Endothelial cell of umbilical vein (primary cell): Measurements from ENCODE around the gene COTL1. TPM values are rescaled to one million over a fixed set of nuclear protein-coding genes. Genes with fewer than 3 reads are reported as not detected.

ENCODE experiments used
- BruUV-seq: library from RNA; stranded (reverse); fragments of 400-500 nt; replicated peaks from 2 replicates; lab custom pipeline; 2021; lab: Mats Ljungman, UMichigan
- CTCF ChIA-PET: fragments of 300-600, 350-600 bp; sonication (Branson Sonifier 250); formaldehyde crosslinking; loops from one replicate; lab custom pipeline; 2021; ENCODE audit warnings: antibody characterized with exemption, inconsistent platforms; lab: Charles Lee
- POLR2A ChIA-PET: fragments of 300-600, 350-600 bp; sonication (Branson Sonifier 250); formaldehyde crosslinking; loops from one replicate; lab custom pipeline; 2021; ENCODE audit warnings: antibody characterized with exemption, inconsistent platforms; lab: Charles Lee
- DNase-seq: peaks from one replicate; pipeline ENCODE4 v3.0.0-alpha.2; 2011; ENCODE audit warnings: low read depth, low spot score
- FAIRE-seq: peaks from 2 replicates; lab custom pipeline; 2011; peaks lifted over from hg19 to GRCh38; lab: Jason Lieb, UNC
- H2AFZ ChIP-seq: 2 replicates; pipeline ENCODE4 v1.6.0; 2012; ENCODE audit warnings: low read depth, low read length, control low read depth, inconsistent platforms
- H3K27ac ChIP-seq: 2 replicates; pipeline ENCODE4 v1.5.1; 2011; ENCODE audit warnings: low read depth, mild to moderate bottlenecking, control low read depth, low read length, moderate library complexity; ENCODE audit not compliant: insufficient read depth
- H3K27me3 ChIP-seq, 2 experiments: 2 replicates each; pipeline versions ENCODE4 v1.6.0 to v1.6.1; 2011; ENCODE audit warnings: low read length in 2 of 2, mixed read lengths in 1 of 2; ENCODE audit not compliant: control insufficient read depth in 2 of 2, insufficient read depth in 2 of 2
- H3K36me3 ChIP-seq, 2 experiments: 2 replicates in 1 of 2; 3 replicates in 1 of 2; pipeline ENCODE4 v1.5.1; 2011; ENCODE audit warnings: low read length in 2 of 2, mild to moderate bottlenecking in 1 of 2, moderate library complexity in 1 of 2; ENCODE audit not compliant: control insufficient read depth in 2 of 2, insufficient read depth in 2 of 2; ENCODE audit errors: extremely low read depth in 1 of 2
- H3K4me1 ChIP-seq: 3 replicates; pipeline ENCODE4 v1.5.1; 2011; ENCODE audit warnings: mild to moderate bottlenecking, low read length; ENCODE audit not compliant: control insufficient read depth, insufficient read depth; ENCODE audit errors: extremely low read depth
- H3K4me2 ChIP-seq: 2 replicates; pipeline ENCODE4 v1.6.1; 2011; ENCODE audit warnings: low read length, control low read depth, mixed read lengths; ENCODE audit not compliant: insufficient read depth
- H3K4me3 ChIP-seq, 3 experiments: fragments of 200-600 bp in 1 of 3; sonication (generic), shearing (Covaris generic) in 1 of 3; replicated peaks in 1 of 3; 2 replicates each; pipeline ENCODE4 v1.5.1; 2011 to 2016; ENCODE audit warnings: control low read depth in 3 of 3, low read length in 3 of 3, mild to moderate bottlenecking in 2 of 3, inconsistent platforms in 1 of 3, low read depth in 1 of 3, moderate library complexity in 1 of 3; ENCODE audit not compliant: insufficient read depth in 1 of 3
- H3K79me2 ChIP-seq: 2 replicates; pipeline ENCODE4 v1.6.0; 2012; ENCODE audit warnings: low read length, inconsistent platforms; ENCODE audit not compliant: control insufficient read depth, insufficient read depth
- H3K9ac ChIP-seq: replicated peaks from 2 replicates; pipeline ENCODE3; 2011; ENCODE audit warnings: low read length, control low read depth; ENCODE audit not compliant: insufficient read depth; ENCODE audit errors: extremely low read depth
- H3K9me1 ChIP-seq: replicated peaks from 3 replicates; pipeline ENCODE4 v1.6.0; 2011; ENCODE audit warnings: mild to moderate bottlenecking, low read length; ENCODE audit not compliant: control insufficient read depth, insufficient read depth; ENCODE audit errors: extremely low read depth
- H3K9me3 ChIP-seq: replicated peaks from 2 replicates; pipeline ENCODE4 v1.5.1; 2012; ENCODE audit warnings: low read length, inconsistent platforms; ENCODE audit not compliant: control insufficient read depth, insufficient read depth
- H4K20me1 ChIP-seq: replicated peaks from 2 replicates; pipeline ENCODE3; 2011; ENCODE audit warnings: mild to moderate bottlenecking, low read length; ENCODE audit not compliant: control insufficient read depth, insufficient read depth; ENCODE audit errors: extremely low read depth
- EZH2 ChIP-seq: IDR thresholded peaks from 2 replicates; pipeline ENCODE4 v1.6.1; 2012; ENCODE audit warnings: borderline replicate concordance, low read depth, mild to moderate bottlenecking, moderate library complexity, low read length, inconsistent platforms; ENCODE audit not compliant: severe bottlenecking
- FOS ChIP-seq: IDR thresholded peaks from 2 replicates; pipeline ENCODE4 v1.6.1; 2011; ENCODE audit warnings: mild to moderate bottlenecking, low read length, moderate library complexity, borderline replicate concordance; ENCODE audit not compliant: insufficient read depth
- GATA2 ChIP-seq: IDR thresholded peaks from 2 replicates; pipeline ENCODE4 v1.7.0; 2011; ENCODE audit warnings: low read depth, mild to moderate bottlenecking, moderate library complexity, mixed read lengths, low read length; ENCODE audit not compliant: insufficient read length, insufficient read depth
- JUN ChIP-seq: IDR thresholded peaks from 2 replicates; pipeline ENCODE4 v1.6.1; 2011; ENCODE audit warnings: borderline replicate concordance, low read depth; ENCODE audit not compliant: insufficient read length, insufficient read depth
- MAX ChIP-seq: IDR thresholded peaks from 2 replicates; pipeline ENCODE4 v1.6.1; 2011; ENCODE audit not compliant: insufficient read depth, insufficient read length
- MYC ChIP-seq: IDR thresholded peaks from one replicate; pipeline ENCODE4 v1.6.1; 2011; ENCODE audit warnings: mild to moderate bottlenecking, low read depth, low read length
- POLR2A ChIP-seq: IDR thresholded peaks from 2 replicates; pipeline ENCODE4 v1.6.1; 2012; ENCODE audit warnings: low read depth, mild to moderate bottlenecking, control low read depth, low read length
- POLR2AphosphoS5 ChIP-seq: IDR thresholded peaks from 2 replicates; pipeline ENCODE4 v1.6.1; 2012; ENCODE audit warnings: low read depth, mild to moderate bottlenecking, control low read depth, low read length, moderate library complexity; ENCODE audit not compliant: insufficient read depth
- dilution Hi-C: fragments of 300-500 bp; cut with MboI; formaldehyde crosslinking; loops from one replicate; pipeline ENCODE4 v1.15.0; 2019; ENCODE audit warnings: low sequenced_read_pairs; ENCODE audit not compliant: extremely low pct_ligation_motif_present
- intact Hi-C: fragments of 100-400 bp; cut with micrococcal nuclease; formaldehyde crosslinking; loops from one replicate; pipeline ENCODE4 v1.10.0; 2022
- polyA plus RNA-seq, 4 experiments: library from polyadenylated mRNA; depleted of rRNA in 3 of 4; stranded (reverse) in 3 of 4; unstranded in 1 of 4; fragments of >200 nt; gene quantifications; 2 replicates each; pipeline versions ENCODE4 v1.2.1 to v1.2.3, GENCODE V29; 2011 to 2012; ENCODE audit warnings: missing spikeins in 1 of 4
- total RNA-seq: library from RNA; stranded (reverse); gene quantifications from 2 replicates; pipeline ENCODE4 v1.2.3, GENCODE V29; 2021
- TF ChIP-seq, protein P1 (sequence below), 2 donors: IDR thresholded peaks; 1 replicate in 1 of 2; 2 replicates in 1 of 2; pipeline ENCODE4 v1.5.1; 2011; ENCODE audit warnings: low read length in 2 of 2, mild to moderate bottlenecking in 2 of 2, moderate library complexity in 2 of 2, control low read depth in 1 of 2, inconsistent platforms in 1 of 2, low read depth in 1 of 2; ENCODE audit not compliant: insufficient read depth in 1 of 2; ENCODE audit errors: extremely low read depth in 1 of 2

COTL1 gene
- total and polyA plus RNA-seq, 2 donors (not counting 3 experiments of a cell fraction or from before 2014, with no cell fraction given), result 90.0 to 200 TPM

- no peak overlapping the region for H3K4me3 ChIP-seq
- dilution Hi-C loops (no loop called here), intact Hi-C loops (no loop called here)
- no peaks in the 10 kb centered on the region for H3K27me3 ChIP-seq
- H3K36me3 ChIP-seq, result peaks cover 7 to 38% of the 10 kb centered on the region in 2 experiments
- no peaks in the 10 kb centered on the region for H3K4me1 ChIP-seq
- H4K20me1 ChIP-seq, result no peaks in the 10 kb centered on the region
- H3K4me2 ChIP-seq, result no peak overlapping the region
- no peak for DNase-seq
- no peaks in the 10 kb centered on the region for H3K79me2 ChIP-seq
- no peak for FAIRE-seq
- H2AFZ ChIP-seq, result no peak overlapping the region
- H3K9me1 ChIP-seq, result no peaks in the 10 kb centered on the region
- TF ChIP-seq POLR2AphosphoS5 (no peak), POLR2A (no peak), JUN (no peak), GATA2 (no peak), MYC (no peak), MAX (no peak), FOS (no peak), EZH2 (no peak)
- TF ChIP-seq, protein P1, sequence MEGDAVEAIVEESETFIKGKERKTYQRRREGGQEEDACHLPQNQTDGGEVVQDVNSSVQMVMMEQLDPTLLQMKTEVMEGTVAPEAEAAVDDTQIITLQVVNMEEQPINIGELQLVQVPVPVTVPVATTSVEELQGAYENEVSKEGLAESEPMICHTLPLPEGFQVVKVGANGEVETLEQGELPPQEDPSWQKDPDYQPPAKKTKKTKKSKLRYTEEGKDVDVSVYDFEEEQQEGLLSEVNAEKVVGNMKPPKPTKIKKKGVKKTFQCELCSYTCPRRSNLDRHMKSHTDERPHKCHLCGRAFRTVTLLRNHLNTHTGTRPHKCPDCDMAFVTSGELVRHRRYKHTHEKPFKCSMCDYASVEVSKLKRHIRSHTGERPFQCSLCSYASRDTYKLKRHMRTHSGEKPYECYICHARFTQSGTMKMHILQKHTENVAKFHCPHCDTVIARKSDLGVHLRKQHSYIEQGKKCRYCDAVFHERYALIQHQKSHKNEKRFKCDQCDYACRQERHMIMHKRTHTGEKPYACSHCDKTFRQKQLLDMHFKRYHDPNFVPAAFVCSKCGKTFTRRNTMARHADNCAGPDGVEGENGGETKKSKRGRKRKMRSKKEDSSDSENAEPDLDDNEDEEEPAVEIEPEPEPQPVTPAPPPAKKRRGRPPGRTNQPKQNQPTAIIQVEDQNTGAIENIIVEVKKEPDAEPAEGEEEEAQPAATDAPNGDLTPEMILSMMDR (IDR thresholded peaks at IDR 0.05; ENCODE audit: extremely low read depth in 1 of 2, insufficient read depth in 1 of 2, low read depth in 1 of 2, low read length in 2 of 2), result no peak
- CTCF ChIA-PET, result interaction anchor here (1.4 to 1.7 kb wide), 2 partner anchors 71 to 83 kb away, joined by 4 to 5 read pairs; no protein-coding TSS in a partner anchor
- POLR2A ChIA-PET, result interaction anchor here (0.7 kb wide), 1 partner anchor 18 kb away, joined by 4 read pairs; no protein-coding TSS in a partner anchor
- H3K9me3 ChIP-seq, result no peaks in the 10 kb centered on the region
- no peak overlapping the region for H3K27ac ChIP-seq
- no peak overlapping the region for H3K9ac ChIP-seq
- BruUV-seq, result no TSS peak
Measured at GRCh38 chr16:84654998-84655397, 37.1 kb upstream of the COTL1 start.
